ENCODE measurements around the gene CWC27.

Gene CWC27

GRCh38 chr5:65047225-65047624 is 278.5 kb downstream of the CWC27 start:
- H3K9me3 ChIP-seq (ENCODE audit: control insufficient read depth in 2 of 2, low read length in 2 of 2), result no peaks in the 10 kb centered on the region
- H3K27me3 ChIP-seq (ENCODE audit: control insufficient read depth in 1 of 2, insufficient read depth in 2 of 2, low read length in 2 of 2), result no peaks in the 10 kb centered on the region
- peaks cover 6% of the 10 kb centered on the region for H3K4me1 ChIP-seq (ENCODE audit: control insufficient read depth, insufficient read depth, low read length)
- H3K27ac ChIP-seq (ENCODE audit: low read length), result no peak overlapping the region
- no peak overlapping the region for H3K9ac ChIP-seq (ENCODE audit: low read length in 2 of 2)
- H3K36me3 ChIP-seq (ENCODE audit: control insufficient read depth in 2 of 2, insufficient read depth in 2 of 2, low read length in 2 of 2), result no peaks in the 10 kb centered on the region
- H3K4me3 ChIP-seq (ENCODE audit: low read length in 2 of 2), result no peak overlapping the region

GRCh38 chr5:65047948-65048690 is 279.4 kb downstream of the CWC27 start:
- no peaks in the 10 kb centered on the region for H3K36me3 ChIP-seq (ENCODE audit: control insufficient read depth in 2 of 2, insufficient read depth in 2 of 2, low read length in 2 of 2)
- peaks cover 6% of the 10 kb centered on the region for H3K4me1 ChIP-seq (ENCODE audit: control insufficient read depth, insufficient read depth, low read length)
- H3K27me3 ChIP-seq (ENCODE audit: control insufficient read depth in 1 of 2, insufficient read depth in 2 of 2, low read length in 2 of 2), result no peaks in the 10 kb centered on the region
- H3K4me3 ChIP-seq (ENCODE audit: low read length in 2 of 2), result no peak overlapping the region
- H3K9me3 ChIP-seq (ENCODE audit: control insufficient read depth in 2 of 2, low read length in 2 of 2), result no peaks in the 10 kb centered on the region
- H3K27ac ChIP-seq (ENCODE audit: low read length), result no peak overlapping the region
- H3K9ac ChIP-seq (ENCODE audit: low read length in 2 of 2), result no peak overlapping the region

GRCh38 chr5:65050140-65050539 is 281.4 kb downstream of the CWC27 start:
- Histone ChIP-seq H3K9me3 (ENCODE audit: control insufficient read depth in 2 of 2, low read length in 2 of 2) (no peaks in the 10 kb centered on the region), H3K36me3 (ENCODE audit: control insufficient read depth in 2 of 2, insufficient read depth in 2 of 2, low read length in 2 of 2) (no peaks in the 10 kb centered on the region), H3K27me3 (ENCODE audit: control insufficient read depth in 1 of 2, insufficient read depth in 2 of 2, low read length in 2 of 2) (no peaks in the 10 kb centered on the region), H3K4me3 (ENCODE audit: low read length in 2 of 2) (no peak overlapping the region), H3K9ac (ENCODE audit: low read length in 2 of 2) (no peak overlapping the region), H3K4me1 (ENCODE audit: control insufficient read depth, insufficient read depth, low read length) (peaks cover 6% of the 10 kb centered on the region), H3K27ac (ENCODE audit: low read length) (no peak overlapping the region)

- H3K9ac ChIP-seq (ENCODE audit: low read length in 2 of 2), result no peak overlapping the region
- peaks cover 6% of the 10 kb centered on the region for H3K4me1 ChIP-seq (ENCODE audit: control insufficient read depth, insufficient read depth, low read length)
- no peak overlapping the region for H3K4me3 ChIP-seq (ENCODE audit: low read length in 2 of 2)
- H3K27ac ChIP-seq (ENCODE audit: low read length), result no peak overlapping the region
- no peaks in the 10 kb centered on the region for H3K36me3 ChIP-seq (ENCODE audit: control insufficient read depth in 2 of 2, insufficient read depth in 2 of 2, low read length in 2 of 2)
- H3K9me3 ChIP-seq (ENCODE audit: control insufficient read depth in 2 of 2, low read length in 2 of 2), result no peaks in the 10 kb centered on the region
- H3K27me3 ChIP-seq (ENCODE audit: control insufficient read depth in 1 of 2, insufficient read depth in 2 of 2, low read length in 2 of 2), result no peaks in the 10 kb centered on the region
Observed at GRCh38 chr5:65050826-65051498, 282.2 kb downstream of the CWC27 start.

GRCh38 chr5:65055938-65056337 is 287.2 kb downstream of the CWC27 start:
- Histone ChIP-seq H3K36me3 (ENCODE audit: control insufficient read depth in 2 of 2, insufficient read depth in 2 of 2, low read length in 2 of 2) (no peaks in the 10 kb centered on the region), H3K4me1 (ENCODE audit: control insufficient read depth, insufficient read depth, low read length) (peaks cover 3% of the 10 kb centered on the region), H3K9ac (ENCODE audit: low read length in 2 of 2) (no peak overlapping the region), H3K4me3 (ENCODE audit: low read length in 2 of 2) (no peak overlapping the region), H3K9me3 (ENCODE audit: control insufficient read depth in 2 of 2, low read length in 2 of 2) (no peaks in the 10 kb centered on the region), H3K27me3 (ENCODE audit: control insufficient read depth in 1 of 2, insufficient read depth in 2 of 2, low read length in 2 of 2) (no peaks in the 10 kb centered on the region), H3K27ac (ENCODE audit: low read length) (no peak overlapping the region)

DNA sequence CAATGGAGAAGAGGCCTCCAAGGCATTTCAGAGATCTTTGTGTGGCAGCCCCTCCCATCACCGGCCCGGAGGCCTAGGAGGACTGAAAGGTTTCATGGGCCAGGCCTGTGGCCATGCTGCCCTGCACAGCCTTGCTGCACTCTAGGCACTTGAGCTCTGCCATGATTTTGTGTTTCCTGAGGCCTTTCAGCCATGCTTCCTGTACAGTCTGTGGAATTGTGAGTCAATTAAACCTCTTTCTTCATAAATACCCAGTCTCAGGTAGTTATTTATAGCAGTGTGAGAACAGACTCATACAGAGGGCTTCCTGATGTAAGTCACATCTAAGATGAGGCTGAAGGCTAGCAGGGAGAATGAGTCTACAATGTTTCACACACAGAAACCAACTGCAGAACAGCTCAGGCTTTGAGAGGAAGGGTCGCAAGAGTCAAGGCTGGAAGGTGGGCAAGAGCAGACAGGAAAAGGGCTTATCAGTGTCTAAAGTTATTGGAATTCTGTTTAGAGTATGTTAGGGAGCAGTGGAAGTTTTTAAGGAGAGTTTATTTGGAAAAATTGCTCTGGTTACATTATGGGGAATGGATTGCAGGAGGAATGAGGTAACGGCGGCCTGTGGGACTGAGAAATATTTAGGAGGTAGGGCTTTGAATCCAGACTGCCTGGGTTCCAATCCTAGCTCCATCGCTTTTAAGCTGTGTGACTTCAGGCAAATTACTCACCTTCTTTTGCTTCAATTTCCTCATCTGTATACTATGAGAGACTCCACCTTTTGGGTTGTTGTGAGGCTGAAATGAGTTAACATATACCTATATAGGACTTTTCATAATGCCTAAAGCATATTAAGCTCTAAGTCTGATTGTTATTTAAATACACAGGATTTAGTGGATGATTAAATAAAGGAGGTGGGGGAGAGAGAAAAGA is 291.2 kb downstream of the CWC27 start:
- Histone ChIP-seq H3K4me3 (ENCODE audit: low read length in 2 of 2) (no peak overlapping the region), H3K36me3 (ENCODE audit: control insufficient read depth in 2 of 2, insufficient read depth in 2 of 2, low read length in 2 of 2) (no peaks in the 10 kb centered on the region), H3K27me3 (ENCODE audit: control insufficient read depth in 1 of 2, insufficient read depth in 2 of 2, low read length in 2 of 2) (no peaks in the 10 kb centered on the region), H3K27ac (ENCODE audit: low read length) (no peak overlapping the region), H3K4me1 (ENCODE audit: control insufficient read depth, insufficient read depth, low read length) (peaks cover 11% of the 10 kb centered on the region), H3K9me3 (ENCODE audit: control insufficient read depth in 2 of 2, low read length in 2 of 2) (no peaks in the 10 kb centered on the region), H3K9ac (ENCODE audit: low read length in 2 of 2) (no peak overlapping the region)

DNA sequence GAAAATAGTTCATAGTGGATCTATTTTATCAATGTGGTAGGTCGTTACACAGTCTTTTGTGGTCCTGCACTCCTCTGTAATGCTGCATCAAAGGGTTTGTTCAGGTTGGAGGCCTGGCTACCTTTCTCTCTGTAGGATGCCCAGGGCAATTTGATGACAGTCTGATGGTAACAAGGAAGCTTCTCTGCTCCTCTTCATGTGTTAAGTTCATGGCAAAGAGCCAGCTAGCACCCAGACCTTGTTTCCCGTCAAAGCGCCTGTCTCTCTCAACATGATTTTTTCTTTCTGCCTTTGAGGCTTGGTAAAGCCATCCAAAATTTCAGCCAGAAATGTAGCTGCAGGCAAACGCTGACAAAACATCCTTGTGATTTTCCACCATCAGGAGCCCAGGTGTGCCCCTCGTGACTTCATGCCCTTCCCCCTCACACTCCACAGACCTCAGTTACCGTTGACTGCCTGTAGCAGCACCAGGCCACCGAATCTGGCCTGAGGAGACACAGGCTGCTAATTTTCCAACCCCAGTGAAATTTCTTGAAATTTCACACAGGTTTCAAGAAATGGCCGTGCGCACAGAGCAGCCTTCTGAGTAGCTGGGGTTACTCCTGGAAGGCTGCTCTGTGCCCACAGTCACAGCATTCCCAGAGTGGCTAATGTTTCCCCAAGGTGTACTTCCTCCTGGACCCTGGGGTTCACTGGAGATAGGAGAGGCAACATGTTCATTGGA is 292.7 kb downstream of the CWC27 start:
- Histone ChIP-seq H3K27ac (ENCODE audit: low read length) (no peak overlapping the region), H3K4me1 (ENCODE audit: control insufficient read depth, insufficient read depth, low read length) (peaks cover 13% of the 10 kb centered on the region), H3K9me3 (ENCODE audit: control insufficient read depth in 2 of 2, low read length in 2 of 2) (no peaks in the 10 kb centered on the region), H3K9ac (ENCODE audit: low read length in 2 of 2) (no peak overlapping the region), H3K4me3 (ENCODE audit: low read length in 2 of 2) (no peak overlapping the region), H3K27me3 (ENCODE audit: control insufficient read depth in 1 of 2, insufficient read depth in 2 of 2, low read length in 2 of 2) (no peaks in the 10 kb centered on the region), H3K36me3 (ENCODE audit: control insufficient read depth in 2 of 2, insufficient read depth in 2 of 2, low read length in 2 of 2) (no peaks in the 10 kb centered on the region)

DNA sequence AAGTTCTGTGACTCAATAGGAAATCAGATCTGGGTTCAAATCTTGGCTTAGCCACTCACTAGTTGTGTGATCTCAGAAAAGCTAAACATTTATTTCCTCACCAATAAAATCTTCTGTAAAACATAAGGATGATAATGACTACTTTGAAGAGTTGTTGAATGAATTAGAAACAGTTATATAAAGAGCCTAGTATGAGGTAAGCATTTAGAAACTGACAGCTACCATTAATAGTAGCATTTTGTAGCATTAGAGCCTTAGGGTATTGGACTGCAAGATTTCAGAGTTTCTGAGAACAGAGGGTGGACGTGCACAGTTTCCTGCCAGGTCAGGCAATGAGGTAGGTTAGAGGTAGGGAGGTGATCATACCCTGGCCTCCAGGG is 293.2 kb downstream of the CWC27 start:
- Histone ChIP-seq H3K4me1 (ENCODE audit: control insufficient read depth, insufficient read depth, low read length) (peaks cover 16% of the 10 kb centered on the region), H3K27me3 (ENCODE audit: control insufficient read depth in 1 of 2, insufficient read depth in 2 of 2, low read length in 2 of 2) (no peaks in the 10 kb centered on the region), H3K9me3 (ENCODE audit: control insufficient read depth in 2 of 2, low read length in 2 of 2) (no peaks in the 10 kb centered on the region), H3K4me3 (ENCODE audit: low read length in 2 of 2) (no peak overlapping the region), H3K36me3 (ENCODE audit: control insufficient read depth in 2 of 2, insufficient read depth in 2 of 2, low read length in 2 of 2) (no peaks in the 10 kb centered on the region), H3K27ac (ENCODE audit: low read length) (no peak overlapping the region), H3K9ac (ENCODE audit: low read length in 2 of 2) (no peak overlapping the region)

GRCh38 chr5:65062469-65063083 is 293.8 kb downstream of the CWC27 start:
- no peak overlapping the region for H3K27ac ChIP-seq (ENCODE audit: low read length)
- no peak overlapping the region for H3K4me3 ChIP-seq (ENCODE audit: low read length in 2 of 2)
- H3K4me1 ChIP-seq (ENCODE audit: control insufficient read depth, insufficient read depth, low read length), result peaks cover 18% of the 10 kb centered on the region
- no peaks in the 10 kb centered on the region for H3K9me3 ChIP-seq (ENCODE audit: control insufficient read depth in 2 of 2, low read length in 2 of 2)
- H3K9ac ChIP-seq (ENCODE audit: low read length in 2 of 2), result no peak overlapping the region
- H3K36me3 ChIP-seq (ENCODE audit: control insufficient read depth in 2 of 2, insufficient read depth in 2 of 2, low read length in 2 of 2), result no peaks in the 10 kb centered on the region
- no peaks in the 10 kb centered on the region for H3K27me3 ChIP-seq (ENCODE audit: control insufficient read depth in 1 of 2, insufficient read depth in 2 of 2, low read length in 2 of 2)

DNA sequence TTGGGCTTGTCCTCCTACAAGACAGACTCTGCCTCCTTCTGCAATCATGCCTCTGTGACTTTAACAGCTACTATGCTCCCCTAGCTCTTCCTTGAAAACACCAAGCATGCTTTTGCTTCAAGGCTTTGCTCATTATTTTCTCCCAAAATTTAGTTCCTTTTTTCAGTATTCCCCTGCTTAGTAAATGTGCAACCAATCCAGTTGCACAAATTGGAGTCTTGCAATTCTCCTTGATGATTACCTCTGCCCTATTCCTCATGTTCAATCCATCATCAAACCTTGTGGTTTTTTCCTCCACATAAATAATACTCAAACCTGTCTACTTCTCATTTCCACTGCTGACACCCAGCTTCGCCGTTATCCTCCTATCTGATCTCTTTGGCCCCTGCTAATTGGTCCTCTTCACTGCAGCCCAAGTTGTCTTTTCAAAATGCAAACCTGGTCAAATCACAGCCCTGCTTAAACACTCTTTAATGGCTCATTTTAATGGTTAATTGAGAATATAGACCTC is 296.3 kb downstream of the CWC27 start:
- Histone ChIP-seq H3K27me3 (ENCODE audit: control insufficient read depth in 1 of 2, insufficient read depth in 2 of 2, low read length in 2 of 2) (no peaks in the 10 kb centered on the region), H3K27ac (ENCODE audit: low read length) (no peak overlapping the region), H3K36me3 (ENCODE audit: control insufficient read depth in 2 of 2, insufficient read depth in 2 of 2, low read length in 2 of 2) (no peaks in the 10 kb centered on the region), H3K4me3 (ENCODE audit: low read length in 2 of 2) (no peak overlapping the region), H3K9me3 (ENCODE audit: control insufficient read depth in 2 of 2, low read length in 2 of 2) (no peaks in the 10 kb centered on the region), H3K9ac (ENCODE audit: low read length in 2 of 2) (no peak overlapping the region), H3K4me1 (ENCODE audit: control insufficient read depth, insufficient read depth, low read length) (peaks cover 18% of the 10 kb centered on the region)

All from stomach smooth muscle (tissue), 2 donors.